HepG2 (cell line): ENCODE data around the gene ZNF615. TPM values are rescaled to one million over a fixed set of nuclear protein-coding genes. Genes with fewer than 3 reads are reported as not detected.

Source experiments
- AKNA ChIP-seq: sonication (generic); formaldehyde crosslinking; IDR thresholded peaks from 2 replicates; pipeline ENCODE4 v1.4.0; 2020; ENCODE audit warnings: missing genetic modification reagents, borderline replicate concordance
- ARNT ChIP-seq: fragments of 450-650 bp; IDR thresholded peaks from 2 replicates; pipeline ENCODE4 v1.6.1; 2017
- BATF2 ChIP-seq: sonication (generic); formaldehyde crosslinking; IDR thresholded peaks from 2 replicates; pipeline ENCODE4 v1.8.0; 2022; ENCODE audit warnings: mild to moderate bottlenecking, missing genetic modification reagents, moderate library complexity
- CBX5 ChIP-seq: sonication (generic); formaldehyde crosslinking; IDR thresholded peaks from 2 replicates; pipeline ENCODE4 v1.4.0; 2020; ENCODE audit warnings: missing genetic modification reagents, borderline replicate concordance
- HOXD1 ChIP-seq: sonication (generic); formaldehyde crosslinking; IDR thresholded peaks from 2 replicates; pipeline ENCODE4 v1.5.0; 2020; ENCODE audit warnings: missing genetic modification reagents
- KLF9 ChIP-seq: IDR thresholded peaks from 2 replicates; pipeline ENCODE4 v1.6.1; 2016; ENCODE audit warnings: low read depth
- MAFK ChIP-seq, 2 experiments: IDR thresholded peaks in 1 of 2; conservative IDR thresholded peaks in 1 of 2; 2 replicates each; pipeline ENCODE4 v1.6.1; 2011; ENCODE audit warnings: improper control_type of control experiment in 2 of 2, low read length in 2 of 2
- MIER2 ChIP-seq: IDR thresholded peaks from 2 replicates; pipeline ENCODE4 v1.6.1; 2016; ENCODE audit warnings: missing biosample characterization, missing genetic modification reagents
- MYNN ChIP-seq: sonication (generic); formaldehyde crosslinking; IDR thresholded peaks from 2 replicates; pipeline ENCODE4 v1.4.0; 2020; ENCODE audit warnings: mild to moderate bottlenecking, low read depth, missing genetic modification reagents
- NONO ChIP-seq, 2 experiments: fragments of 450-650 bp in 1 of 2; sonication (generic) in 1 of 2; formaldehyde crosslinking in 1 of 2; IDR thresholded peaks in 1 of 2; conservative IDR thresholded peaks in 1 of 2; 2 replicates each; pipeline versions ENCODE4 v1.6.1 to v1.8.0; 2017 to 2022; ENCODE audit warnings: mild to moderate bottlenecking in 1 of 2, missing genetic modification reagents in 1 of 2, moderate library complexity in 1 of 2
- PHF8 ChIP-seq: sonication (generic); formaldehyde crosslinking; IDR thresholded peaks from 2 replicates; pipeline ENCODE4 v1.5.0; 2020; ENCODE audit warnings: missing genetic modification reagents
- POLR2AphosphoS5 ChIP-seq: IDR thresholded peaks from 2 replicates; pipeline ENCODE4 v1.6.1; 2012; ENCODE audit warnings: low read depth, low read length
- RBM22 ChIP-seq: fragments of 200-400 bp; formaldehyde crosslinking; optimal IDR thresholded peaks from 2 replicates; pipeline ENCODE3; 2017; ENCODE audit warnings: mild to moderate bottlenecking, low read length, moderate library complexity
- SIX1 ChIP-seq: sonication (generic); formaldehyde crosslinking; IDR thresholded peaks from 2 replicates; pipeline ENCODE4 v1.4.0; 2020; ENCODE audit warnings: missing genetic modification reagents, borderline replicate concordance
- SOX5 ChIP-seq: IDR thresholded peaks from 2 replicates; pipeline ENCODE4 v1.6.1; 2016; ENCODE audit warnings: borderline replicate concordance
- TARDBP ChIP-seq: sonication (generic); formaldehyde crosslinking; IDR thresholded peaks from 2 replicates; pipeline ENCODE4 v1.8.0; 2022; ENCODE audit warnings: mild to moderate bottlenecking, missing genetic modification reagents
- THRA ChIP-seq: sonication (generic); formaldehyde crosslinking; IDR thresholded peaks from 2 replicates; pipeline ENCODE4 v1.4.0; 2020; ENCODE audit warnings: missing genetic modification reagents, borderline replicate concordance
- ZFP36L2 ChIP-seq: sonication (generic); formaldehyde crosslinking; IDR thresholded peaks from 2 replicates; pipeline ENCODE4 v1.4.0; 2020; ENCODE audit warnings: missing genetic modification reagents
- ZNF101 ChIP-seq: sonication (generic); formaldehyde crosslinking; IDR thresholded peaks from 2 replicates; pipeline ENCODE4 v1.4.0; 2020; ENCODE audit warnings: mild to moderate bottlenecking, low read depth, missing genetic modification reagents, borderline replicate concordance
- ZNF180 ChIP-seq: sonication (generic); formaldehyde crosslinking; IDR thresholded peaks from 2 replicates; pipeline ENCODE4 v1.4.0; 2020; ENCODE audit warnings: low read depth, missing genetic modification reagents, borderline replicate concordance
- ZNF253 ChIP-seq: sonication (generic); formaldehyde crosslinking; IDR thresholded peaks from 2 replicates; pipeline ENCODE4 v1.8.0; 2022; ENCODE audit warnings: mild to moderate bottlenecking, missing genetic modification reagents, borderline replicate concordance
- ZNF335 ChIP-seq: sonication (generic); formaldehyde crosslinking; IDR thresholded peaks from 2 replicates; pipeline ENCODE4 v1.4.0; 2020; ENCODE audit warnings: missing genetic modification reagents
- ZNF546 ChIP-seq: sonication (generic); formaldehyde crosslinking; conservative IDR thresholded peaks from 2 replicates; pipeline ENCODE4 v1.8.1; 2023; ENCODE audit warnings: mild to moderate bottlenecking, missing genetic modification reagents
- ZNF557 ChIP-seq: sonication (generic); formaldehyde crosslinking; IDR thresholded peaks from 2 replicates; pipeline ENCODE4 v1.4.0; 2020; ENCODE audit warnings: missing genetic modification reagents
- ZNF605 ChIP-seq: sonication (generic); formaldehyde crosslinking; IDR thresholded peaks from 2 replicates; pipeline ENCODE4 v1.8.0; 2022; ENCODE audit warnings: mild to moderate bottlenecking, missing genetic modification reagents
- polyA plus RNA-seq, 8 experiments: library from polyadenylated mRNA; depleted of rRNA in 3 of 8; stranded (reverse) in 7 of 8; unstranded in 1 of 8; fragments of >200 nt; fragmentation: Illumina TruSeq in 4 of 8; extraction: Trizol in 4 of 8; gene quantifications; 2 replicates each; pipeline versions ENCODE4 v1.2.1 to v1.2.3, GENCODE V29; 2011 to 2016; ENCODE audit warnings: low read depth in 4 of 8, missing spikeins in 1 of 8, mixed read lengths in 1 of 8; ENCODE audit not compliant: insufficient read depth in 1 of 8
- total RNA-seq, 5 experiments: library from RNA; depleted of rRNA; stranded (reverse); fragments of >200 nt; fragmentation: Illumina TruSeq; extraction: Trizol; gene quantifications; 2 replicates each; pipeline ENCODE4 v1.2.3, GENCODE V29; 2016; ENCODE audit warnings: low read depth in 1 of 5

ZNF615 gene
- total and polyA plus RNA-seq, 2 of the 13 experiments (the other 11 are each of a cell fraction or from before 2014, with no cell fraction given), result 5.2 to 7.8 TPM

GRCh38 chr19:52007806-52008557 is at the start of gene ZNF615 (continued):
- TF ChIP-seq NONO (IDR thresholded peaks at IDR 0.05) (no peak), NONO (CRISPR knock-in tag; conservative IDR thresholded peaks at IDR 0.05) (peak; percentile 82; the same call in 1 of the 2 replicates), TARDBP (CRISPR knock-in tag) (peak; percentile 81), PHF8 (CRISPR knock-in tag) (peak; percentile 84), ZNF557 (CRISPR knock-in tag) (no peak), RBM22 (no peak), KLF9 (CRISPR knock-in tag) (no peak), HOXD1 (CRISPR knock-in tag) (no peak), CBX5 (CRISPR knock-in tag) (peak; percentile 47; the same call in 1 of the 2 replicates), BATF2 (no peak), MYNN (CRISPR knock-in tag) (no peak), POLR2AphosphoS5 (peak; percentile 63), SOX5 (peak; percentile 42; the same call in 1 of the 2 replicates), ZNF180 (no peak), THRA (CRISPR knock-in tag) (peak; percentile 73; the same call in 1 of the 2 replicates), ZNF253 (CRISPR knock-in tag) (no peak), ZNF546 (CRISPR knock-in tag) (no peak), ZNF101 (CRISPR knock-in tag) (no peak), ZNF335 (CRISPR knock-in tag) (peak; percentile 94), MAFK (conservative IDR thresholded peaks at IDR 0.05 in 1 of 2, IDR thresholded peaks at IDR 0.05 in 1 of 2; ENCODE audit: low read length in 2 of 2) (no peak), SIX1 (CRISPR knock-in tag) (no peak), MIER2 (CRISPR knock-in tag) (peak; percentile 27; the same call in 1 of the 2 replicates), ZFP36L2 (CRISPR knock-in tag) (no peak), ZNF605 (CRISPR knock-in tag) (0 out of 2 replicates have a peak, but pooled peaks have one; percentile 46), AKNA (CRISPR knock-in tag) (no peak), ARNT (no peak)
